ENCODE measurements around the gene GTPBP10.
"Not testable (repeated sequence)": the region's sequence is repeated elsewhere in the genome, so short reads cannot be mapped to it uniquely, and the experiment has no call there.

GTPBP10 gene

GRCh38 chr7:90346336-90347125, at the start of gene GTPBP10:
Gene GTPBP10, plus strand, starts transcription at chr7:90346716. Its CDS starts 26 bp downstream, at chr7:90346742.
- peak; percentile 84 for DNase-seq

- no peak for DNase-seq
Measured at GRCh38 chr7:90298145-90299038, 48.1 kb upstream of the GTPBP10 start.

GRCh38 chr7:90303241-90303640, 43.3 kb upstream of the GTPBP10 start:
- no peak for DNase-seq

GRCh38 chr7:90309872-90310271, 36.6 kb upstream of the GTPBP10 start:
- DNase-seq = no peak

- no peak for DNase-seq
Measured at GRCh38 chr7:90311175-90311574, 35.3 kb upstream of the GTPBP10 start.

GRCh38 chr7:90312745-90313144, 33.8 kb upstream of the GTPBP10 start:
- DNase-seq = no peak

- no peak for DNase-seq
Measured at GRCh38 chr7:90313907-90314306, 32.6 kb upstream of the GTPBP10 start.

- DNase-seq = no peak
Measured at GRCh38 chr7:90320014-90320413, 26.5 kb upstream of the GTPBP10 start.

- no peak for DNase-seq
Measured at GRCh38 chr7:90320418-90320800, 26.1 kb upstream of the GTPBP10 start.

- DNase-seq = no peak
Measured at GRCh38 chr7:90320801-90321494, 25.6 kb upstream of the GTPBP10 start, which contains the start of gene FAM237B. Gene FAM237B, minus strand, starts transcription at chr7:90321304. Its CDS starts 1,556 bp downstream, at chr7:90319748.

GRCh38 chr7:90322837-90323236, 23.7 kb upstream of the GTPBP10 start:
- no peak for DNase-seq

GRCh38 chr7:90326500-90326899, 20.0 kb upstream of the GTPBP10 start:
- DNase-seq = no peak

GRCh38 chr7:90334193-90334843, 12.2 kb upstream of the GTPBP10 start:
- no peak for DNase-seq

GRCh38 chr7:90334926-90335325, 11.6 kb upstream of the GTPBP10 start:
- not testable (repeated sequence) for DNase-seq

GRCh38 chr7:90337106-90337505, 9.4 kb upstream of the GTPBP10 start:
- no peak for DNase-seq

GRCh38 chr7:90345016-90345415, 1.5 kb upstream of the GTPBP10 start:
- DNase-seq = no peak

GRCh38 chr7:90345595-90346335, 751 bp upstream of the GTPBP10 start:
- no peak for DNase-seq

GRCh38 chr7:90347759-90348158, 1.2 kb downstream of the GTPBP10 start:
- no peak for DNase-seq

- no peak for DNase-seq
Measured at GRCh38 chr7:90349305-90349704, 2.8 kb downstream of the GTPBP10 start.

GRCh38 chr7:90350032-90350431, 3.5 kb downstream of the GTPBP10 start:
- not testable (repeated sequence) for DNase-seq

- no peak for DNase-seq
Measured at GRCh38 chr7:90351987-90352386, 5.5 kb downstream of the GTPBP10 start.

GRCh38 chr7:90383422-90383821, 36.9 kb downstream of the GTPBP10 start:
- no peak for DNase-seq

Measured in NCI-H1436 (cell line).